RWPE1 (cell line): ENCODE data around the gene IFT122.

ENCODE experiments used
- CTCF ChIA-PET: fragments of 350-600 bp; sonication (Branson Sonifier 250); formaldehyde crosslinking; extraction: SDS; loops from one replicate; lab custom pipeline; 2021; lab: Yijun Ruan, JAX
- POLR2A ChIA-PET: fragments of 400-600 bp; formaldehyde crosslinking; extraction: SDS; loops from one replicate; lab custom pipeline; 2020; ENCODE audit warnings: antibody characterized with exemption; ENCODE audit not compliant: low non-redundant PET; lab: Yijun Ruan, JAX
- DNase-seq: peaks from one replicate; pipeline ENCODE4 v3.0.0; 2012; ENCODE audit warnings: low spot score
- H3K27ac ChIP-seq: fragments of 450-650 bp; 2 replicates; pipeline ENCODE4 v1.5.1; 2017
- TF ChIP-seq, protein P1 (sequence below): fragments of 450-650 bp; conservative IDR thresholded peaks from 2 replicates; pipeline ENCODE4 v1.5.1; 2017; ENCODE audit warnings: low read depth, mild to moderate bottlenecking

IFT122 gene

DNA sequence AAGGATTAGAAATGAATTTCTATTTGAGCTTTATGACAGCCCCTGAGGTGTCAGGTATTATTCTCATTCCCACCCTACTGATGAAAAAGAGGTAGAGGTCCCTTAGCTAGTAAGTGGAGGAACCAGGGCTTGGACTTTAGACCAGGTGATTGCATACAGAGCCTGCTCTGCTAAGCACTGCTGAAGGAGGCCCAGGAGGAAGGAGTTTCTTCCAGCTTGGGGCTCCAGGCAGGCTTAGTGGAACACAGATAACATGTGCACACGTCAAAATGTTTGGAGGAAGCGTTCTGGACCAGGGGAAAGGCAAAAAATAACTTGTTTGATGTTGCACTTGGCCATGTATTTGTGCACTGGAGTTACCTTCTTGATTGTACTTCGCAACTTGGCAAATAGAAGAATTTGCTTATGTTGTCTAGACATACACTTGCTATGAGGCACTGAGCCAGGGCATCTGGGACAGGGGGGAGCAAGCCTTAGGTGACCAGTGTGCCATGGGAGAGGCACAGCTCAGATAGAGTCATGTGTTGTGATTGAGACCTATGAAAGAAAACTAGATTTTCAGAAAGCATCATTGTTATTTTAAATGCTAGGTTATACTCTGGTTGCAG, 22.4 kb downstream of the IFT122 start:
- DNase-seq, result no peak
- ChIA-PET CTCF (interaction anchor here (0.5 to 0.7 kb wide), 2 partner anchors 17 to 67 kb away, joined by 3 read pairs; no protein-coding TSS in a partner anchor), POLR2A (no interaction called here)
- TF ChIP-seq, protein P1, sequence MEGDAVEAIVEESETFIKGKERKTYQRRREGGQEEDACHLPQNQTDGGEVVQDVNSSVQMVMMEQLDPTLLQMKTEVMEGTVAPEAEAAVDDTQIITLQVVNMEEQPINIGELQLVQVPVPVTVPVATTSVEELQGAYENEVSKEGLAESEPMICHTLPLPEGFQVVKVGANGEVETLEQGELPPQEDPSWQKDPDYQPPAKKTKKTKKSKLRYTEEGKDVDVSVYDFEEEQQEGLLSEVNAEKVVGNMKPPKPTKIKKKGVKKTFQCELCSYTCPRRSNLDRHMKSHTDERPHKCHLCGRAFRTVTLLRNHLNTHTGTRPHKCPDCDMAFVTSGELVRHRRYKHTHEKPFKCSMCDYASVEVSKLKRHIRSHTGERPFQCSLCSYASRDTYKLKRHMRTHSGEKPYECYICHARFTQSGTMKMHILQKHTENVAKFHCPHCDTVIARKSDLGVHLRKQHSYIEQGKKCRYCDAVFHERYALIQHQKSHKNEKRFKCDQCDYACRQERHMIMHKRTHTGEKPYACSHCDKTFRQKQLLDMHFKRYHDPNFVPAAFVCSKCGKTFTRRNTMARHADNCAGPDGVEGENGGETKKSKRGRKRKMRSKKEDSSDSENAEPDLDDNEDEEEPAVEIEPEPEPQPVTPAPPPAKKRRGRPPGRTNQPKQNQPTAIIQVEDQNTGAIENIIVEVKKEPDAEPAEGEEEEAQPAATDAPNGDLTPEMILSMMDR, result no peak
- H3K27ac ChIP-seq, result no peak overlapping the region

DNA sequence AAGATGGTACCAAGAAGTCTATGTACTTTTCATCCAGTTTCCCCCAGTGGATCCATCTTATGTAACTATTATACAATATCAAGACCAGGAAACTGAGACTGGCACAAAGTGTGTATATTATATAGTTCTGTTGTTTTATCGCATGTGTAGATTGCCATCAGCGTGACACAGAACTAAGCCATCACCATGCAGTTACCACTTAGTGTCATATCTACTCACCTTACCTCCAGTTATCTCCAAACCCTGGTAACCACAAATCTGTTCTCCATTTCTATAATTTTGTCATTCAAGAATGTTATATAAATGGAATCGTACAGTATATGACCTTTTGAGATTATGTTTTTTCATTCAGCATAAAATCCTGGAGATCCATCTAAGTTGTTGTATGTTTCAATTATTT, 23.1 kb downstream of the IFT122 start:
- ChIA-PET CTCF (no interaction called here), POLR2A (no interaction called here)
- no peak for DNase-seq
- no peak overlapping the region for H3K27ac ChIP-seq
- TF ChIP-seq, protein P1, result no peak

DNA sequence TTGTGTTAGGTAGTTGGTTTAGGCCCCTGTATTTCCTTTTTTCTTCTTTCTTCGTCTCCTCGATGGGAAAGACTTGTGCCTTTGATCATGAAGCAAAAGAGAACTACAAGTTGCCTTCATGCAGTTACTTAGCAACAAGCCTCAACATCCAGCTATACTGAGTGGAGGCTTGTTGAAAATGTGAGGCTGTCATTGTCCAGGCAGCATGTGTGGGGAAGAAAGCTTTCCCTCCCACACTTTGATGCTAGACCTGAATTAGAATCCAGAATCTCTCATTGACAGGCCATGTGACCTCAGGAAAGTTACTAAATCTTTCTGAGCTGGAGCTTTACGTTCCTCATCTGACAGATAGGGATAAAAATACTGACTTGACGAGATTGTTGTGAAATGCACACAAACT, 23.7 kb downstream of the IFT122 start:
- TF ChIP-seq, protein P1, result no peak
- ChIA-PET POLR2A (no interaction called here), CTCF (interaction anchor here (0.6 kb wide), 1 partner anchor 24 kb away, joined by 4 read pairs; the partner anchor contains the start of genes IFT122 and MBD4)
- DNase-seq, result no peak
- no peak overlapping the region for H3K27ac ChIP-seq

DNA sequence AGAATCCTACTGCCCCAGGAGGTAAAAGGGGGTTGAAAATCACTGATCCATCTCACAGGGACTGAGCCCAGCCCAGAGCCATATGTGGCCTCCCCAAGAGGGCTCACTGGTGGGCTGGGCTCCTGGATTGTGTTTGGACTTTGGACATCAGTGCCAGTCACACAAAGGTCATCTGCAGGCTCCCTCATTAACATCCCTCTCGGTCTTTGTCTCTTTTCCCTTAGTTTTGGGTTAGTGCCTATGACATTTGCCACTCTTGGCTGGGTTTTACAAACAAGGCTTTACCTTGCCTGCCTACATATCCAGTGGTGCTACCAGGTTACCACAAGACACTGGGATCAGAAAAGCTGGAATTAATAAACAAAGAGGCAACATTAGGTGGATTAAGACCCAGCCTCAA, 27.9 kb downstream of the IFT122 start:
- ChIA-PET CTCF (no interaction called here), POLR2A (no interaction called here)
- TF ChIP-seq, protein P1, result no peak

DNA sequence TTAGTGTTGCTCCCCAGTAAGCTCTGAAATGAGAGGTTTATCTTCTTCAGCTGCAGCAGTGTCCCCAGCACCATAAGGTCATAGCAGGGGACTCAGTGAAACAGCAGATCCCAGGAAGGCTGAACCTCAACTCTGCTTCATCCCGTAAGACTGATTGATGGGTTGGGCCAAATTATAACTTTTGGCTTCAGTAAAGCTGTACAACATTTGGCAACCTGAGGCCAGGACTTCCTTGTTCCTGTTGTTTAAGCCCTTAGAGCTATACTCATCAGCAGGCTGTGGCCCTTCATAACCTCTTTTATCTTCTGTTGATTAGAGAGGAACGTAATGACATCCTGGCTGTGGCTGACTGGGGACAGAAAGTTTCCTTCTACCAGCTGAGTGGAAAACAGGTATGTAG, 29.0 kb downstream of the IFT122 start:
- ChIA-PET CTCF (no interaction called here), POLR2A (no interaction called here)
- TF ChIP-seq, protein P1, result no peak
- DNase-seq, result no peak
- no peak overlapping the region for H3K27ac ChIP-seq

More for the DNA sequence above, 27.9 kb downstream of the IFT122 start:
- no peak for DNase-seq
- H3K27ac ChIP-seq, result no peak overlapping the region

DNA sequence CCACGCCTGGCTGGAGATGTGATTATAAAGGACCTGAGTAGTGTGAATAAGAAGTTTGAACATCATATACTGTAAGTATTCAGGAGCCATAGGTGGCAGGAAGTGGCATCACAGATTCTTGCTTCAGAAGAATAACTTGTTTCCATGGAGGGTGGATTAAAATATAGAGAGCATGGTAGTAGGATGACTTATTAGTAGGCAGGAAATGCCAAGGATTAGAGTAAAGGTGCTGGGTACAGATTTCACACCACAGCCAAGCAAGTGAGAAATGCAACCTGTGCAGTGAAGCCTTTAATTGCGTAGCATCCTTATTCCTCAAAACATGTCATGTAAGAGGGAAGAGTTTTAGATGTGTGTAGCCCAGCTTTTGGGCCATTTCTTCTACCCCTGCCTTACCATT, 30.8 kb downstream of the IFT122 start:
- H3K27ac ChIP-seq, result no peak overlapping the region
- ChIA-PET POLR2A (no interaction called here), CTCF (no interaction called here)
- TF ChIP-seq, protein P1, result no peak
- DNase-seq, result no peak
